HCEC 1CT (cell line): ENCODE results near the gene LENG1.

Experiments
- DNase-seq: peaks from one replicate; pipeline ENCODE4 v3.0.0-alpha.2; 2017

LENG1 gene

GRCh38 chr19:54137699-54138488, 21.6 kb downstream of the LENG1 start, which contains the start of gene CNOT3:
CNOT3 (plus strand) TSS chr19:54137762; CDS start chr19:54142979, 5,217 bp downstream.
- DNase-seq: no peak

- DNase-seq: peak; percentile 100
Observed at GRCh38 chr19:54136864-54137698, 22.4 kb downstream of the LENG1 start.

- DNase-seq: no peak
Observed at GRCh38 chr19:54136086-54136863, 23.2 kb downstream of the LENG1 start.

- no peak for DNase-seq
Observed at GRCh38 chr19:54133957-54134590, 25.4 kb downstream of the LENG1 start.

GRCh38 chr19:54133312-54133956, 26.1 kb downstream of the LENG1 start:
- DNase-seq: no peak

GRCh38 chr19:54129617-54129996, 29.9 kb downstream of the LENG1 start:
- DNase-seq: no peak

- no peak for DNase-seq
Observed at GRCh38 chr19:54128796-54129616, 30.5 kb downstream of the LENG1 start.

- DNase-seq: no peak
Observed at GRCh38 chr19:54128441-54128725, 31.1 kb downstream of the LENG1 start.

GRCh38 chr19:54127688-54128440, 31.7 kb downstream of the LENG1 start:
- no peak for DNase-seq

- no peak for DNase-seq
Observed at GRCh38 chr19:54125713-54126112, 33.8 kb downstream of the LENG1 start.

GRCh38 chr19:54124393-54124792, 35.1 kb downstream of the LENG1 start:
- DNase-seq: no peak

GRCh38 chr19:54123682-54124081, 35.8 kb downstream of the LENG1 start:
- no peak for DNase-seq

GRCh38 chr19:54121259-54121658, 38.3 kb downstream of the LENG1 start:
- DNase-seq: no peak

GRCh38 chr19:54115109-54116063, 44.1 kb downstream of the LENG1 start, which contains the start of the genes PRPF31 and TFPT:
PRPF31 (plus strand) TSS chr19:54115754; CDS start chr19:54118279, 2,525 bp downstream.
TFPT (minus strand) TSS chr19:54115657; CDS start chr19:54115269, 388 bp downstream.
- peak; percentile 98 for DNase-seq

- DNase-seq: no peak
Observed at GRCh38 chr19:54114340-54115108, 45.0 kb downstream of the LENG1 start.

GRCh38 chr19:54109651-54110050, 49.9 kb downstream of the LENG1 start:
- DNase-seq: no peak

- DNase-seq: no peak
Observed at GRCh38 chr19:54108496-54108895, 51.0 kb downstream of the LENG1 start.

- no peak for DNase-seq
Observed at GRCh38 chr19:54107876-54108490, 51.5 kb downstream of the LENG1 start.
